ENCODE results near the gene ZSWIM6.

ZSWIM6 gene

DNA sequence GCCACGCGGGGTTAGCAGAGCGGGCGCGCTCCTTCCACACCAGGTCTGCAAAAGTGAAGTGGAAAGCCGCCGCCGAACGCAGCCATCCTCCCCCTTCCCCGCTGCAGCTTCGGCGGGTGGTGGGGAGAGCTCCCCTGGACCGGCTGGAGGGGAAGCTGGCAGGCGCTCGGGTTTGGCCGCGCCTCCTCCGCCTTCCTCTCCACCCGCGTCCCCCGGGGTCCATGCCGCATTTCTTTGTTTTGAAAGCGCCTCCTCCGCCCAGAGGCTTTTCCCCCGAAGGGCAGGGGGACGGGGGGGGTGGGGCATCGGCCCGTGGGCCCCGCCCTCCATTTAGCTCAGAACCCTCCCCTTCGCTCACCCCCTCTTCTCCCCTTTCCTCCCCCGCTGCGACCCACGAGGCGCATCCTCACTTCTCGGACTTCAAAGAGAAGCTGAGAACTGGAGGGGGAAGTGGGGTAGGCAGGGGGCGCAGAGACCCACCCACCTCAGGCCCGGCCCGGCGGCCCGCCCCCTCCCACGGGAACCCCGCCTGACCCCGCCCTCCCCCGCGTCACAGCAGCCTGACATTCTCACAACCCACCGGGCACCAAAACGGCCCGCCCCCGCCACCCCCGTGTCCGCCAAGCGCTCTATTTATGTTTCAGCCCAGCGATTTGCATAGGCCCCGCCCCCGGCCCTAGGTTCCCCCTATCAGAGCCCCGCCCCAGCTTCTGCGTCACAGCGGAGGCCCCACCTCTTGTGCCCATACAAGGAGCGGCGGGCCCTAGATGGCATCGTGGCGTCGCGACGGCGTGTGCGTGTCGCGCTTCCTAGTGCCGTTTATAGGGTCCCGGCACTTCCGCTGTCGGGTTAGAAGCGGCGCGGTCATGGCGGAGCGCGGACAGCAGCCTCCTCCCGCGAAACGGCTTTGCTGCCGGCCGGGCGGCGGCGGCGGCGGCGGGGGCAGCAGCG lies at the start of gene ZSWIM6:
Gene ZSWIM6, plus strand, starts transcription at position 852 of the 951 bp plus-strand sequence. Its CDS starts 15 bp downstream, at position 867.
- peak; percentile 98 for DNase-seq (ENCODE audit: low read depth)

DNA sequence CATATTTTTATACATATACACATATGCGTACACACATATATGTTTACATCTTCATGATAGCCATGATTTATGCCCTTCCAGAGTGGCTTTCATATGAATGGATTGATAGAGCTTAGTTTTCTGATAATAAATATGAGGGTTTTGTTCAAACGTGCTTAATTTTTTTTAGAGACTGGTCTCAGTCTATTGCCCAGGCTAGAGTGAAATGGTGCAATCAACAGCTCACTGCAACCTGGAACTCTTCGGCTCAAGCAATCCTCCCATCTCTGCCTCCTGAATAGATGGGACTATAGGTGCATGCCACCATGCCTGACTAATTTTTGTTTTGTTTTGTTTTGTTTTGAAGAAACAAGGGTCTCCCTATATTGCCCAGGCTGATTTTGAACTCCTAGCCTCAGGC lies 48.6 kb upstream of the ZSWIM6 start:
- no peak for DNase-seq (ENCODE audit: low read depth)

DNA sequence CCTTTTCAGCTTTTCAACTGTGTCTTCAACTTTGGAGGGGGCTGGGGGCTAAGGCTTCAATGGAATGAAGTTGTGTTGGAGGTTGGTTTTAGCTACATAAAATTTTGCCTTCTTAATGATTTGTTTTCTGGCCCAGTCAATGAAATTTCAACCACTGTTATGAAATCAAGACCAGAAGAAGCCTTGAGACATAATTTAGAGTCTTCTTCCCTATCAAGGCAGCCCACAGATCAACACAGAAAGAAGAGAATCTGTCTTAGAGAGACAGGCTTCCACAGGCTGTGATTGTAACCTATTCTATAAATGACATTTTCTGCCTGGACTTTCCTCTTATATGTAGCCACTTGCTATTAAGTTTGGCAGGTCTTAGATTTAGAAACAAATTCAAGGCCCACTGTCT lies 46.5 kb upstream of the ZSWIM6 start:
- no peak for DNase-seq (ENCODE audit: low read depth)

DNA sequence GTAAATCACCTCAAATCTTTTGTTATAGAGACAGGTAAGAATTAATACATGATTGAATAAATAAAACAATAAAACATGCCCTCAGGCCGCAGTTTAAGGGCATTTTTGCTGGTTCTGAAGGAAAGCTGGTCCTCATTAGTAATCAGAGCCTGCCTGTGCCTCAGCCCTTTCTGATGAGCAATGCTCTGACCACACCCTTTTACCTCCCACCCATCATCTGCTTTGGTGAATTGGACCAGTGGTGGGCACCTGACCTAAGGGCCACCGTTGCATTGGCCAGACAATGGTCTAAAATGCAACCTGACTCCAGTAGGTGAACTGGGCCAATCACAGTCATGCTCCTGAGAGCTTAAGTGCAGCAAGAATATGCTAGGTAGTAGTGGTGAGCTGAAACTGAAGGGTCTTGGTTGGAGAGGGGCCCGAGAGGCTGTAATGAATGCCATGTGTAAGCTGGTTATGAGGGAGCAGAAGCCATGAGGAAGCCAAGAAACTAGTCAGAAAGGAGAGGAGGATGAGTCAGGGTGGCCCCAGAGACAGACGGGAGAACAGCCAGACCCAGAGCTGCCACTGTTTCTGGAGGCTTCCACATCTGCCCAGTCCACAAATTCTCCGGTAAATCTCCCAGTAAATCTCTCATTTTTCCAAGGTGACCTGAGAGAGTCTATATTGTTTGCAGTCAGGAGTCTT lies 45.5 kb upstream of the ZSWIM6 start:
- peak; percentile 55 for DNase-seq (ENCODE audit: low read depth)

DNA sequence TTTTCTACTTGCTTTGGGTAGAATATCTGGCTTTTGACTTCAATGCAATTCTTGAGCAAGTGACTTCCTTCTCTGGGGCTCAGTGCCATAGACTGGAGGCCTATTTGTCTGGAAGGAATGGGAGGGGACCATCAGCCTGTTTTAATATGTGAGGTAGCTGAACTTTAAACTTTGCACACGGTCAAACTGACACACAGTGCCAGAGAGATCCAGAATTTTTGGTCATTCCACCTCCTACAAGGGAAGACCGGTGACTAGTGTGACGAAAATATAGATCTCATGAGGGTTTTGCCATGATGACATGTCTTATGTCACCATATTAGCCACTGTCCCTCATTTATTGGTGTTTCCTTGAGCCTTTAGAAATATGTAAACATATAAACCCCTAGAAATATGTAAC lies 44.6 kb upstream of the ZSWIM6 start:
- no peak for DNase-seq (ENCODE audit: low read depth)

DNA sequence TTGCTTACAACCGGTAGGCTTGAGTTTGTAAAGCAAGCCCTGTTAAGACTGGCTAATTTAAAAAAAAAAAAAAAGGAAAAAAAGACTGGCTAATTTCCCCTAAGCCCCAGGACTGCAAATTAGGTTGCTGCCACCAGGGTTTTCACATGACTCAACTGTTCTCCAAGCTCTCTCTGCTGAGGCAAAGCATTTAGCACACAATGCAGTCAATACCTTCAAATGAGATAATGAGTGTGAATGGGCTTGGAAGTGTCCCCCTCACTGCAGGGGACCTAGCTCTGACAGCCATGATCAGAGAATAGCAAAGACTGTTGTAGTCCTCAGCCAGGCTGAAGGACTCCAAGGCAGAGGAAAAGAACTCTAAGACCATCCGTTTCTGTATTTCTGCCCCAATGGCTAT lies 42.8 kb upstream of the ZSWIM6 start:
- DNase-seq (ENCODE audit: low read depth) = no peak

DNA sequence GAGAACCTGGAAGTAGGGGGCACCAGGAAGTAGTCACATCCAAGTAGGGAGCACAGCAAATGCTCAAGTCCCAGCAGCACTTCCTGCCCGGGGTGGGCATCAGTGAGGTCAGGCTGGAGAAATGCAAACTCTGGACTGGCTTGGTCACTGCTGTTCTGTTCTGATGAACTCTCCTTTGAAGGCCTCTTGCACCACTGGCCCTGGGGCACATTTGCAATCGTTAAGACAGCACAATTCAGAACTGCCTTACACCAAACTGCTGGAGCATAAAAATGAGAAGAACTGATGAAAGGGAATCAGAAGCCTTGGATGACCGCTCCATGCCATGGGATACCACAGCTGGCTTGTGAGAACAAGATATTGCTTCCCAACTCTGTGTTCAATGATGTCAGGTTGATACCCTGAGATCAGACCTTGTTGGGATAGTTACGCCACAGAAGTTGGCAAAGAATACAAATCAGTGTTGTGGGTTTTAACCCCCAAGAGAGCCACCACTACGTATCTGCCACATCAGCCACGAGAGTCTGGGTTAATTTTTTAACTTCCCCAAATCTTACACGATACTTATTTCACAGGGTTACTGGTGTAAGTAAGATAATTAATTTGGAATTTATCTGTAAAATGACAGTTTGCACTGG lies 42.3 kb upstream of the ZSWIM6 start:
- no peak for DNase-seq (ENCODE audit: low read depth)

DNA sequence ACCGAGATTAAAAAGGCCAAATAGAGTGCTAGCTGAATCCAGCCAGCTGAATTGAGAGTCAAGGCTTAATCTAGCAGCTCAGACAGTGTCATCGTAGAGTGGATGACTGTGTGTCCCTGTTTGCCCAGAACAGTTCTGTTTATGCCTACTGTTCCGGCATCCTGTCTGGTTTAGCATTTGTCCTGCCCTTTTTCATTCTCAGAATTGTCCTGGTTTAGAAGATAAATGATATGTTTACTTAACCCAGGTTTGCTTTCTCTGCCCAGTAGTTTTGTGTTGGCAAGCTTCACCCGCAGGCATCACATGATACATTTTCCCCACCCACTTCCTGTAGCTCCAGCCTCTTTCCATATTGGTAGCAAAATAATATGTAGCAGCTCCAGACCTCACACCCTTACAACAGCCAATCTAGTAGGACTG lies 41.3 kb upstream of the ZSWIM6 start:
- DNase-seq (ENCODE audit: low read depth) = no peak

DNA sequence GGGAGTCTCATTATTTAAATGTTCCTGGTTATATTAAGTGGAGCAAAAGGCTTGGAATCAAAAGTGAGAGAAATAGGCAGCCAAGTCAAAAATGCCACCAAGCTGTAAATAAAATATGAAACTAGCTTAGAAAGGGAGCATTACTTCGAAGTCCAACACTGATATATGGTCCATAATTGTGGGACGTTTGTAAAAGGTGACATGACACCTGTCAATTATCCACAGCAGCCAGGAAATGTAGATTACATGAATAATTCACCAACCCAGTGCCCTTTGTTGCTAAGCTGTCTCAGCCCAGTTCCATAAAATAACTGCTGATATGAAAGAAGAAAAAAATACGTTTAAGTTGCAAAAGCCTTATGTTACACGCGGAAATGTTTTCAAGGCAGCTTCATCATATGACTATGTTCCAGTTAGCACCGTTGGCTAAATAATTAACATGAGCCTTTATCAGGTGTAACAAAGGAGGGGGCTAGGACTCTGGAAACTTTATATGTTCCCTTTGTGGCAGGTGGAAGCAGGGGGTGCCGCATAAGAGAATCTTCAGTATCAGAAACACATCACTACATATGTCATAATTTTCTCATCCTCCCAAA lies 39.9 kb upstream of the ZSWIM6 start:
- no peak for DNase-seq (ENCODE audit: low read depth)

DNA sequence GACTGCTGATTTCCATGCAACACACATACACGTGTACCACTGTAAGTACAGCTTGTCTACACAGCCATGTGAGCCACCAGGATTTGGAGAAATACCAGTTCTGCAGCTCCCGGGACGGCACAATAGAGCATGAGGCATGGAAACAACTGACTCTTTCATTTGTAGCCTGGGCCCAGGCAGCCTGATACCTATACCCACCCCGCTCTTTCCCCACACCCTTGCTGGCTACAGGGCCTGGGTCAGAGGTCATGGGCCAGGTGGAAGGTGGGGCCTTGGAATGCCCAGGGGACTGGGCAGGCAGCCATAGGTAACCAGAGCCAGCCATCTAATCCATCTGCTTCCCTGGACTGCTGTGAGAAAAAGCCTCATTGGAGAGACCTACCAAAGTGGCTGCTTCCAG lies 39.0 kb upstream of the ZSWIM6 start:
- no peak for DNase-seq (ENCODE audit: low read depth)

DNA sequence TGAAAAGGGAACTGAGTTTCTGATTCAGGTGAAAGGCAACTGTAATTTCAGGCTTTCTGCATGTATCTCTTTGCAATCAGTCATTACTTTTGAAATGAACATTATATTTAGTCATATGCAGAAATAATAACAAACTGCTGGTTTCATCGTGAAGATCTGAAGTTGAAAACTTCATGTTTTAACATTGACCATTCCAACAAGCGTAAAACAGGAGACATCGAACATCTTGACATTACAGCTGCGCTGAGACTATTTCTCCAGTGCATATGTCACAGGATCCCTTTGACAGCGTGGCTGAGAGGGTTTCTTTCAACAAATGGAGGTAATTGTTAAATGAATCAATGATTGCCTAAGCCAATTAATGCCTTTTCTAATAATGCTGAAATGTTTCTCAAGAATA lies 38.2 kb upstream of the ZSWIM6 start:
- DNase-seq (ENCODE audit: low read depth) = no peak

DNA sequence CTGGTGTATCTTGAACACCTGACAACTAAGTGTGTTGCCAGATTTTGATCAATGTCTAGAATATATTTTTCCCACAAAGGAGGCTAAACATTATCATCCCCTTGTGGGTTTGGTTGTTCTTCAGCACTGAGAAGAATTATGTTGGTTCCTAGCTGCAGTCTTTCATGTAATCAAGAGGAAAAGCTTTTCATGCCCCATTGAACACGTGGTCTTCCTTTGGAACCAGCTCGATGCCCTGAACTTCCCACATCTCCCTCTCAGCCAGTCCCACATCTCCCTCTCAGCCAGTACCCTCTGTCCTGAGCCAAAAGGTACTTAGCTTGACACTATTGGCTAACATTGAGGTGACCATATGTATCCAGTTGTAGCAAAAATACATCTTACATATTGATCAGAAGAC lies 36.7 kb upstream of the ZSWIM6 start:
- DNase-seq (ENCODE audit: low read depth) = no peak

DNA sequence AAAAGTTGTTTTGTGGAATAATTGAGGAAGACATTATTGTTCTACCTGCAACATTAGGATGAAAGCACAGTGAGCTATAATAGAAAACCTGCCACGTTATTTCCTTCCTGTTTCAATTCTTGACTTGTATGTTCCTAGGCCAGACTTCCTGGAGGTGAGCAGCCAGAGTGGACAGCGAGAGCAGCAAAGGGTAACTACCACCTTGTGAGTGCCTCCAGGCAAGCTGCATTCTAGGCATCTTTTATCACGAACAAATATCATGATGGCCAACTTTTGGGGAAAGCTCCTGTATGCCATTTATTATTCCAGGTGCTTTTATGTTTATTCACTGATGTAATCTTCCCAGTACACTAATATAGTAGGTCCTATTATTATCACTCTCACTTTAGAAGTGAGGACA lies 34.0 kb upstream of the ZSWIM6 start:
- DNase-seq (ENCODE audit: low read depth) = no peak

DNA sequence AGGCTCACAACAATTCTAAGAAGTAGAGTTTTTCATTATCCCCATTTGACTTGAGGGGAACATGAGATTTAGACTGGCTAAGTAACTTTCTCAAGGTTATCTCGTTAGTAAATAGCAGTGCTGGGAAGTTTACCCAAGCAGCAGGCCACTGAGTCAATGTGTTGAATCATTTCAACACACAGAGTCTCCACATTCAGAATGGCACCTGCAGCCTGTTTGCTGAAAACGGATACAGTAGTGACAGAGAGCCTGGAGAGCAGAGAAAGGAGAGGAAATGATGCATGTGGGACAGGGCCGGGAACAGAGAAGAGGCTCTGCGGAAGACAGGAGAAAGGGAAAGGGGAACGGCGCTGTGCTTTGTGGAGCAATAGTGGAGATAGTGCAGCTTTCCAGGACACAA lies 33.5 kb upstream of the ZSWIM6 start:
- no peak for DNase-seq (ENCODE audit: low read depth)

DNA sequence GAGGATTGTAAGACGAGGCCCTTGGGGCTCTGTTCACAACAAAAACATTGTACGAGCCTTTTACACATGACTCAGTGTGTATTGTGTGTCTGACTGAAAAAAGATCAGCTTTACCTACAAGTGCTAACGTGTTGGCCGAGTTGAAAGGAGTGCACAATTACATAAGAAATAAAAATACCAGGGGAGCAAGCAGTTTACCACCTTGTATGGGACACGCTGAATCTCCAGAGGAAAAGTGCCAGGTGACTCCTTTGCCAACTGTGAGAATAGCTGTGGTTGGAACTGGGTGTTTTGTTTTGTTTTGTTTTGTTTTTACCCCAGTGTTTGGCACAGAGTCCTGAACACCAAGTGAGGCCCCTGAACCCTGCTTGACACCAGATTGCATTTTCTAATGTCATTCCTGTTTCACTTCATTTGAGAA lies 32.8 kb upstream of the ZSWIM6 start:
- no peak for DNase-seq (ENCODE audit: low read depth)

DNA sequence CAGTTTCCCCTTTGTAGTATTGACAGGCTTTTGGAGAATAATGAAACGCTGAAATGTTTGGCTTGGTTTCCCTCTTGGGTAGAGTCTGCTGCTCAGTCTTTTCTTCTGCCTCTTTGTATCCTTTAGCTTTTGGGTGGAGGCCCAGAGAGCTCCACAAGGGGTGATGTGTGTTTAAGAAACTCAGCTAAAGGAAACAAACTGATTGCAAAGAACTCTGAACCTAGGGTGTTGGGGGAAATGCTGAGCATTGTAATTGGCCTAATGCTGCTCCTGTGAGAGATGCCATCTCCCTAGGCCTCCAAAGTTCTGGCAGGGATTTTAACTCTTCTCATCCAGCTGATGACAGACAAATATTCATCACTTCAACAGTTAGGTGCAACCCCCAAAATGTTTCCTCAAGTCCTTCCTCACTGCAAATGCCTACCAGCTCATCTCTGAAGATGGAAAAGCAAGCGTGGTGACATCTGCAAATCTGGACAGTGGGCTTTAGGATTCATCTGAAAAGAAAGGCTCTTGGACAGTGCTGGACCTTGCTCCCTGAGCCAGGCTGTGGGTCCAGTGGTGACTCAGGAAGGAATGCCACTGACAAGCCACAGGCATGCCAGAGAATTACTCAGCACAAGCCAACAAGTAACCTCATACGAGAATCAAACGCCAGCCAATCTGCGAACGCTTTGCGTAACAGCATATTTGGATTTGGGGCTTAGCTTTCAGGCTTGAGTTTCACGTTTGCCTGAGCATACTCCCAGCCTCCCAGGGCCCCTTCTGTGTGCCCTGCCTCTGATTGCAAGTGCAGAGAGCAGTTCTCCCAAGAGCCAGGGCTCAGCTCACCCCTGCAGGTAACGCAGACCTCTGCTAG lies 30.5 kb upstream of the ZSWIM6 start:
- DNase-seq (ENCODE audit: low read depth) = peak; percentile 97

DNA sequence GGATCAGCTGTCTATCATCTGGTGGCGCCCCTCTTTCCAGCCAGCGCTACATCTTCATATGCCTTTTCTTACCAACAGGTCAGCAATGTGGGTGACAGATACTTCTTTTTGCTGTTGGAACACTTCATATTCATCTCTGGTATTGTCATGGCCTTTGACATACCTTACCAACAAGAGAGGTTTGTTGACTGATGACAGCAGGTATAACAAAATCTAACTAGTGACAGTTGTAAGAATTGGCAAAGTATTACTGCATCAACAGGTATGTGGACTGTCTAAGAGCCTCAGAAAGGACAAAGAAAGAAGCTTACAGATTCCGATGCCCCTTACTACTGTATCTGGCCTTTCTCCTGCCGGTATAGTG lies 29.9 kb upstream of the ZSWIM6 start:
- no peak for DNase-seq (ENCODE audit: low read depth)

DNA sequence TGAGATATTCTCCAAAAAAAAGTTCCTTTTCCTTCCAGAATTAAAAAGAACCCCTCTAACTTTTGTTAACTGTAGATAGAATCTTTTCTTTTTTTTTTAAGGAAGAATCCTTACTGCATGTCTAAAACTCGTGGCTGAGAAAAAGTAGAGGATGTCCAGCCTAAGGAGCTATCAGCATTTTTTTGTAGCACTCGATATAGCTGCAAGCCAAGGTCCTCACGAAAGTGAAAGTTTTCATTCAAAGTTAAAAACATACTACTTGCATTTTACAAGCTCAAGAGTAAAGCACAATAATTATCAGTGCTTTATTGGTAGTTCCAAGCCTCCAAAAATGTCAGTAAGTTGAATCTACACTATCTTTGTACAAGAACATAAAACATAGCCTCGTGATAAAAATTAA lies 28.7 kb upstream of the ZSWIM6 start:
- DNase-seq (ENCODE audit: low read depth) = no peak

DNA sequence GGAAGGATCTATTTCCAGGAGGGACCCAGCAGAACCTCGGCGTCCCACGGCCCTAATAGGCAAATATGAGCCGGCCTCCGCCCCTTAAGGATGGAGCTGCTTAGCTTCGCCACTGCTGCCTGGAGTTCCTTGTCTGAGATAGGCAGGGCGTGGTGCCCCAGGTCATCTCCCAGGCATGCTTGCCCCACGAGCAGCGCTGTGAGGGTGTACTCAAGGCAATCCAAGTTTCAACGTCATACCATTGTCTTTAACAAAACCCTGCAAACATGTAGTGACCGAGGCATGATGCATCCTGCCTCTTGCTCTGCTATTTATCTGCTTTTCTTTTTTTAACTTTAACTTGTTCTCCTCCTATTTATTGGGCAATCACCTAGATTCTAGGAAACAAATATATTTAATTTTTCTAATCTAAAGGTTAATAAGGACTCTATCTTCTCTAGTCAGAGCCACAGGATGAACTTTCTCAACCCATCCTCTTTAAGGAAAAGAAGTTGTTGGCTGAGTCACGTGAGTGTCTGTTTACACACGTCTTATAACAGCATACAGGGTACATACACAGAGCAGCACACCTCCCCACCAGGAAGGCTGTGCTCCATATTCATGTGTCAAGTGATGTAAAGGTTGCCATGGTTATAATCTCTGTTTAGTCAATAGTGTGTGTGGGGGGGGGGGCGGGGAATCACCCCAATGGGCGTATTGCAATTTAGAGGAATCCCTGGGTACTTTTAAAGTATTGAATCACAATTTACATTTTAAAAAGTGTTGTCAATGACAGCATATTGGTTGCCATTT lies 27.3 kb upstream of the ZSWIM6 start:
- peak; percentile 50 for DNase-seq (ENCODE audit: low read depth)

DNA sequence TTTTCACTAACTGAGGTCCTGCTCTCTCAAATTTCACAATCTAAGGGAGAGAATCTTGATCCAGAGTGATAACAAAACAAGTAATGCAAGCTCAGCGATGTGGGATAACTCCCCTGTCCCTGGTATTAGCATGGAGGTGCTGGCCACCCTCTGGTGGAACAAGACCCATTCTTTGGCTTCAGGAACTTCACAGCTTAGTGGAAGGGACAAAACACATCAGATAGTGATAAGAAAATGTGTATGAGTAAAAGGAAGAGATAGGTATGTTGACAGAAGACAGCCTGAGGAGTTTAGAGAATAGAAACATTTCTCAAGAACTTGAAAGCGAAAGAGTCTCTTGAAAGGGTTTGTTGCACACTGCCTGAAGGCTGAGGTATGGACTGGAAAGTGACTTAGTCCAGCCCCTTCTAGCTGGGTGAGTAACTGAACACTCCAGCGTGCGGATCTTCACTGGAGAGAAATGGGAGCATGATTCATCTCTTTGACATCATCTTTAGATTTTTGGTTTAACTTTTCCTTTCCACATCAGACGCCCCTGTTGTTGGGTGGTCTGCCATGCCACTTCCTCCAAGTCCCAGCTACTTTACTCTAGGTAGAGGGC lies 25.4 kb upstream of the ZSWIM6 start:
- no peak for DNase-seq (ENCODE audit: low read depth)

All from GM04504 (cell line).